Embryonic facial prominence (tissue), 1 donor: ENCODE results near the gene PRIMPOL.
"Not testable (repeated sequence)": the region's sequence is repeated elsewhere in the genome, so short reads cannot be mapped to it uniquely, and the experiment has no call there.

Experiments used
- DNase-seq: peaks from one replicate; pipeline ENCODE4 v3.0.0-alpha.2; 2016; ENCODE audit errors: extremely low spot score

PRIMPOL gene

DNA sequence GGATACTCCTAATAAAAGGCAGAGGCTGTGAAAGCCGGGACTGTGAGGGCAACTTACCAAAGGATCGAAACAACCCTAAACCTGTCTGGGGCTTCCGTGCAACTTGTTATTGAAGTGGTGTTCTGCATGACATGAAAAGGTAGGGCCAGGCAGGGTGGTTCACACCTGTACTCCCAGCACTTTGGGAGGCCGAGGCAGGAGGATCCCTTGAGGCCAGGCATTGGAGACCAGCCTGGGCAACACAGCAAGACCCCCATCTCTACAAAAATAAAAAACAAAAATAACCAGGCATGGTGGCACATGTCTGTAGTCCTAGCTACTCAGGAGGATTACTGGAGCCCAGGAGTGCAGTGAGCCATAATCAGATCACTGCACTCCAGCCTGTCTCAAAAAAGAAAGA is 12.6 kb upstream of the PRIMPOL start:
- DNase-seq = no peak

DNA sequence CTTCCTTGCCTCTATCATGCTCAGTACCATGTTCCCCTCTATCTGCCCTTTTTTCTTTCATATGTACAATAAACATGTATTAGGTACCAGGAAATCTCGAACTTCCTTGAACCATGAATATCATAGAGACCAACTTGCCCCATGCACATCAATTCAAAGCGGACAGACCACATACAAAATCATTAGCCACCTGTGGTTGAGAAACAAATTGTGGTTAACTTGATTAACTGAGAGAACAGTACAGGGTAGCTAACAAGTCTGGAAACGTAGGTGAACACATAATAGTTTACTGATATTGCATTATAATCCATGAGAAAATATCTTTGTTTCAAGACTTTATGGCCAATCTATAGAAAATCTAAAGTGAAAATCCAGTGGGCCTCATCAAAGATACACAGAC is 8.5 kb upstream of the PRIMPOL start:
- DNase-seq = no peak

DNA sequence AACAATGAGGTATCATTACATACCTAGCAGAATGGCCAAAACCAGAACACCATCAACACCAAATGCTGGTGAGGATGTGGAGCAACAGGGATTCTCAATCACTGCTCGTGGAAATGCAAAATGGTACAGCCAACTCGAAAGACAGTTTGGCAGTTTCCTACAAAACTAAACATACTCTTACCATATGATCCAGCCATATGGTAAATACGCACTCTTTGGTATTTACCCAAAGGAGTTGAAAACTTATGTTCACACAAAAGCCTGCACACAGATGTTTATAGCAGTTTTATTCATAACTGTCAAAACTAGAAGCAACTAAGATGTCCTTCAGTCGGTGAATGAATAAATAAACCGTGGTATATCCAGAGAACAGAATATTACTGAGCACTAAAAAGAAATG is 8.1 kb upstream of the PRIMPOL start:
- DNase-seq = no peak

DNA sequence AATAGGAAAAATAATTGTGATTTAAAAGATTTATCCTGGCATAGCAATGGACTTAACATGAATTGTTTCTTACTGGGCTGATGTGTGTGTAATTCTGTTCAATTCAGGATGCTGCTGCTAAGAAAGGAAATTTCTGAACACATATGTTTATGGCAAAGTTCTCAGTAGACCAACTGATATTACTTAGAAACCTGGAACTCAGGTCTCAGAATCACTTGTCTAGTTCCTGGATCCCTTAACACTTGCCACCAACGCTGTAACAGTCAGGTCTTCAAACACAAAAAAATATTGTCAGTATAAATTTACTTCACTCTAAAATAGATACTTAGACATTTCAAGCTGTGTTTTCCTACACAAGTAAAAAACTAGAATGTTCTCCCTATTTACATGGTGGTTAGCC is 5.8 kb upstream of the PRIMPOL start:
- DNase-seq = no peak

DNA sequence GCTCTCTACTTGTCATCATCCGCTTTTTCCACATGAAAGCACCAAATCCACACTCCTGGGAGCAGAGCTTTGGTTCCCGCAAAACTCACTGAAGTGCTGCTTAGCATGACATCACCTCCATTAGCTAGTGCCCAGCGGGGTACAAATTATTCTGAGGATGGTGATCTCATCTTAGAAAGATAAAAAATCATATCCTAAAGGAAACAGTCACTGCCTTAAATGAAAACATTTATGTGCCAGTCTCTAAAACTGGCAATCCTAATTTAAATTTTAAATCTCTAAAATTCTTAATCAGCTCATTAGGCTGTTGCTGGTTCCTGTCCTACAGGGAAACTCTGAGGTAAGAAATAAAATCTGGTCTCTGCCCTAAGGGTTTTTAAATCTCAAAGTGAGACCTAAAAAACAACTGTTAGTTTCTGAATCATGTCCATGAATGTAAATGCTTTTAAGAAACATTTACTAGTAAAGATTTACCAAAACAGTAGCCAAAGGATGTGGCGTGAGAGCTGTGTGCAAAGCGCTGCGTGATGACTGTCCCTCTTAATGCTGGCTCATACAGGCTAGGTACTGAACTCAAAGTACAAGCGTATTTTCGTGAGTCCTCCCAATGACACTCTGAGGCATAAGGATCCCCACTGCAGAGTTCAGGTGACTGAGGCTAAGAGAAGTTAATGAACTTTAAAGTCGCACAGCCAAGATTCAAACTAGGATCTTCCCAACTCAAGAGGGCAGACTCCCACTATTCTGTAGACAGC is 4.8 kb upstream of the PRIMPOL start:
- no peak for DNase-seq

DNA sequence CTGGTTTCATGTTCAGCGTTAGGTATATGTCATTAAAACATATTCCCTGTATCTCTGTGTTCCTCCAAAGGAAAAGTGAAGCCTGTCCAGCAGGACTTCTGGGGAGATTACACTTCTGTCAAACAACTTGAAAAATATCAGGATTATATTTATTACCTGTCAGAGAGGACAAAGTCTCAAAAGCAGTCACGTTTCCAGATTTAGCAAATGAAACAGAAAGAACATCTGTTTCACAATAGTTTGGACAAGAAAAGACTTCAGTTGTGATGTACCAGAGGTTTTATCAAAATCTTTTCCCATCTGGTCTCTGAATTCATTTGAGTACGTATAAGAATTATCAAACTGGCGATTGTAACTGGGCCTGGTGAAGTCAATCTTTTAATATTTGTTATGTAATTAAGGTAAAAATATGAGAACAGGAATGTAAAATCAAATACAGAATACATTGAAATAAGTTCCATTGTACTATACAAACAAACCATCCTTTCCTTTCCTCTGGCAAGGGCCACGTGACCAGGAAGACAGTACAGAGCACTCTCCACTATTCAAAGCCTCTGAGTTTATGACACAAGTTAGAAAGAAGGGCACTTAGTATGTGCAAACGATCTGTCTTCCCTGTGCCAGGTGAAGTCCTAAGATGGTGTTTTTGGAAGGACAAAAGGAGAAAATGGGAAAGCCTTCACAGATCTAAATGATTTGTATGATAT is 3.5 kb upstream of the PRIMPOL start:
- DNase-seq = no peak

DNA sequence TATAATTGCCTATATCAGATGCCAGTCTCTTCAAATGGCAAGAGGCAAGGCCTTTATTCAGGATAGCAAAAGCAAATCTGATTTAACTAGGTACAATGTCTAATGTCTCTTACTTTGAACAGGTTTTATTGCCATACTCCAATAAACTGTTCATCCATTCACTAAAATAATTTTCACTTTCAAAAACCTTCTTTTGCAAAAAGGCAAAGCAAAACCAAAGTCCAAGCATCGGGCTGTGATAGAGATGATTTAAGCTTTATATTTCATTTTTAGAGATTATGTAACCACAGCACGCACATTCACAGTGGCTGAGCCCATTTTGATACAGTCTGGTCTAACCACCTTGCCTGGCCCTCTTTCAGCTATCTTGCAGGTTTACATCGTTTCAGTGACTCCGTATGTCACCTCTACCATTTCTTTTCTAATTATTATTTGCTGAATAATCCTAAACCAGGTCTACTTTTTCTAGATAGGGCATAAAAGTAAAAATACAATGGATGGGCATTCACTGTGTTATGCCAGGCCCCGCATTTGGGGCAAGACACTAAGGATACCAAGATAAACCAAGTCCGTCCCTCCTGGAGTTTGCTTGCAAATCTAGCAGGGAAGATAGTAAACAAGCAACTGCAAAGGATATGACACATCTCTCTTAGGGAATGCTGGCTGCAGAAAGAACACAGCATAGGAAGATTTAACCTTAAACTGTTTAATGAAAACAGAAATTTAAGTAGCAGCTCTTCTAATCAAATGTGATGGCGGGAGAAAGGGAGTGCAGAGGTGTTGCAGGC is 2.1 kb upstream of the PRIMPOL start:
- no peak for DNase-seq

DNA sequence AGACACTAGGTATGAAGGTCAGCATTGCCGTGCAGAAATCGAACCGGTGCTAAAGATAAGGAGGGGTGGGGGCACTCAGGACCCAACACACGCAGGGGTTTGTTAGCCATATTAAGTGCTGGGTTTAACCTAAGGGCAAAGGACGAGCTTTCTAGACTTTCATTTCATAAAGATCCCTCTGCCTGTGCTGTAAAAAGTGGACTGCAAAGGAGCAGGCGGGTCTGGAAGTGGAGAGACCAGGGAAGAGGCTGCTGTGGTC is 1.6 kb upstream of the PRIMPOL start:
- DNase-seq = no peak

DNA sequence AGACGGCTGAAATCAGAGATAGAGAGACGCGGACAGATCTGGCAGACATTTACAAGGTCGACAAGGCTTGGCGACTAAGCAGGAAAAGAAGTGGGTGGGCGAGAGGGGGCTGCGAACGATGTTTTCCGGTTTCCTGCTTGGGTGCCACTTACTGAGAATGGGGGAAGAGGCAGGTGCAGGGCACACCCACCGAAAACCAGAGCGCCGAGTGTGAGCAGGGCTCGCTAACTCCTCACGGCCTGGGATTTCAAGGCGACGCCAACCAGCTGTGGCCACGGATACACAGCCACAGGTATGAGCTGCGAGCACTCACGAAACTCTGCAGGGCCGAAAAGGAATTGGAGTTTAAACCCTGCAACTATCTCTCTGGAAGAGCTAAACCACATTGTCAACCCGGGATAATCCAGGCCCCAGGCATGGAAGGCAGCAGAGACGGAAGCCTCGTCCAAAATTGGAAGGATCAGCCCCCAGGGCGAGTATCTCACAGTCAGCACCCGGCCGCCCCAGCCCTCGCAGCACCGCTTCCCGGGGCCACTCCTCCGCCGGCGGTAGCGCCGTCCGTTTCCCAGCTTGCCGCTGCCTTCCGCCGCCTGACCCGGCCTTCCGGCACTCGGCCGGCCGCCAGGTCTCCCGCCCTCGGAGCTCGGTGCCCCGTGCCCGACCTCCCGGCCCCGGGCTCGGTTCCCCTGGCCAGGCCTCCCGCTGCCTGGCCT is 1.1 kb upstream of the PRIMPOL start:
- DNase-seq = no peak

DNA sequence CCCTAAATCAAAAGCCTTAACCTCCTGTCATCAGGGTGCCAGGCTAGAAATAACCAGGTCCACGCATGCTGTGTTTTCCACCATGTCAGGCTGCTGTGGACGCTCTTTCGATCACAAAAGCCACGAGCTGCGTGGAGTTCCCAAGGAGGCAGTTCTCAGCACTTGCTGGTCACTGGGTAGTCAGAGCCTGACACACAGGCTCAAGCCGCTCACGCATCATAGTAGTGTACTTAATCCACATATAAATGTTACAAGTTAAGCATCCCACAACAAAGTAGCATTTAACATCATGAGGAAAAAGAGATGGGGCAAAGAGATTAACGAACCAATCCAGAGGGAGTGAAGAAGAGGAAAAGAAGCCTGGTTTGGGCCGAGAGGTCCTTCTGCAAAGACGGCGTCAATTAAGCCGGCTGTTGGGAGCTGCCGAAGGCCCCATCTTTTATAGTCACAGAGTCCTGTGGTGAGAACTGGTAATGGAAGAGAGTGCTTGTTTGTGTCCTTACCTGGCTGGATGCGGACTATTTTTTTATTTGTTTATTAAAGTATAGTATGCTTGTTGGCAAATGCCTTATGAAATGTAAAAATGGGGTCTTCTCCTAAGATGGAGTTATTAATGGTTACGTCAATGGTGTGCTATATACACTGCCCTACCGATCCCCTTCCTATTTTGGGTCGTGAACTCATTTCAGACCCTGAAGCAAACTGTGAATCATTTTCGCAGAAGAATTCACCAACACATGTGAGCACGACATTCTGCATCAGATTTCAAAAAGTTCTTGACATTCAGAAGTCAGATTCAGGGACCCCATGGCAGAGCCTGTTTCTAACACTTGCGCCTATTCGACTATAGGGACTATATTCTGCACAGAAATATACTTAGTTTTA is 675 bp downstream of the PRIMPOL start:
- DNase-seq = no peak

DNA sequence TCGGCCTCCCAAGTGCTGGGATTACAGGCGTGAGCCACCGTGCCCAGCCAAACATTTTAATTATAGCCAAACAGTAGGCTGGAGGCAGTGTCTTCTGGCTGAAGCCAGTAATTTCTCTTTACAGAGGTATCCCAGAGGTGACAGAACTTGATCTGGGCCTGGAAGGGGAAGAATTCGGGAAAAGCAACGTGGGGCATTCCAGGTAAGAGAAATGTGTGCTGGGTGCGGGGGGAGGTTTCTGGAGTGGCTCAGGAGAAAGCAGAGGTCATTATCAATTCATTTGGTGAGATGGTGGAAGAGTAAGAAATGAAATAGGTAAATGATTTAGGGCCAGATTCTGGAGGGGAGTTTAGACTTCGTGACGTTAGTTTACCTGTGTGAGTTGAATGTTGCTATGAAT is 2.4 kb downstream of the PRIMPOL start:
- no peak for DNase-seq

DNA sequence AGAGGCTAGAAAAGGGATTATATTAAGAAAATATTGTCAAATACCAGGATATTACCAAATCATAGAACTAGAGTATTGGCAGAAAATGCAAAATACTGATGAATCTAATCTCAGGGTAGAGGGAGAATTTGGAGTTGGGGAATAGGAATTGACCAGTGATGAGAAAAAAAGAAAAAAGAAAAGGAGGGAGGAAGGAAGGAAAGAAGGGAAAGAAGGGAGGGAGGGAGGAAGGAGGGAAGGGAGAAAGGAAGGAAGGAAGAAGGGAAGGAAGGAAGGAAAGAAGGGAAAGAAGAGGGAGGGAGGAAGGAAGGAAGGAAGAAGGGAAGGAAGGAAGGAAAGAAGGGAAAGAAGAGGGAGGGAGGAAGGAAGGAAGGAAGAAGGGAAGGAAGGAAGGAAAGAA is 3.1 kb downstream of the PRIMPOL start:
- DNase-seq = not testable (repeated sequence)

DNA sequence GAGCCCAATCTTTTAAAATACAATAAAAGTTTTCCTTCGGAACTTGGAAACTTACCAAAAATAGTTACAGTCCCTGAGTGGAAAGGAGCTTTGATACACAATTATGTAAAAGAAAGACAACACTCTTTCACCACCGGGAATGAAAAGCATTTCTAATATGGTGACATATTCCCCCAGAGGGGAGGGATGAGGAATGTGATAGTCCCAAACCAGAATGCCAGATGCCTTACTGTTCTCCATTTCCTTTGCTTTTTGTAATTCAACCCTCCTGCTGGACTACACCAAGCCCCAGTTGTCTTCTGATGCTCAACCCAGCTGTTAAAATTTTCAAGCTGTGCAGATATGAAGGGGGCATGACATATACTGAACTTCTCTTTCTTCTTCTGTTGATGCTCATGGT is 4.1 kb downstream of the PRIMPOL start:
- DNase-seq = no peak

DNA sequence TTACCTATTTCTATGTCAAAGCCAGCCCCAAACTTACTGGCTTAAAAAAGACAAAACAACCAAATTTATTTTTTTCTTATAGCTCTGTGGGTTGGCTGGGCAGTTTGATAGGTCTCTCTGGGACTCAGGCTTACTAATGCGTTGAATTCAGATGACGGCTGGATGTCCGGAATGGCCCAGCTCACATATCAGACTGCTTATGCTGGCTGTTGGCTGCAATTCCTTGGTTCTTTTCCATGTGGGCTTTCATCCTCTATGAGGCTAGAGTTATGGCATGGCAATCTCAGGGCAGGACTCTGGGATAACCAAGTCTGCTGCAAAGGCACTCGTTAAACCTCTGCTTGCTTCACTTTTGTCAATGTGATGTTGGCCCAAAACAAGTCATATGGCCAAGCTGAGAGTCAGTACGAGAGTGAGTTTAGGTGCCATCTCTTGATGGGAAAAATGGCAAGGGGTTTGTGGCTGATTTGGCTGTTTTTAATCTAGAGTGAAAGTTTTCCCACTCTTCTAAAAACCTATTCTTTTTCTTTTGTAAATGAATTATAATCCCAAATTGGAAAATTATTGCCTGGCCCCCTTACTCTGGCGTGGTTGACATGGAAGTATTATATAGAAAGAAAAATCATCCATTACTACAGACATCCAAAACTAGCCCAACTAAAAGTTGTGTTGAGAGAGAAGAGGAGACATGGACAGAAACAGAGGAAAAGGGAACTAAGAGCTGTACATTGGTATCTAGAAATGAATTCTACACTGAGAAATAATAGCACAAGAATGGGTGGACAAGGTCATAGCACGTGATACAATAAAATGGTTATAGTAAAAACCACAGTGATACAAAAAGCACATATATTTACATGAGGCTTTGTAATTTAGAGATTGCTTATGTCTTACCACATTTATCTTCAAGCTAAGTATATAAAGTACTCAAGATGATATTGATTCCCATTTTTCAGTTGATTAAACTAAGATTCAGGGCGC is 6.6 kb downstream of the PRIMPOL start:
- no peak for DNase-seq

DNA sequence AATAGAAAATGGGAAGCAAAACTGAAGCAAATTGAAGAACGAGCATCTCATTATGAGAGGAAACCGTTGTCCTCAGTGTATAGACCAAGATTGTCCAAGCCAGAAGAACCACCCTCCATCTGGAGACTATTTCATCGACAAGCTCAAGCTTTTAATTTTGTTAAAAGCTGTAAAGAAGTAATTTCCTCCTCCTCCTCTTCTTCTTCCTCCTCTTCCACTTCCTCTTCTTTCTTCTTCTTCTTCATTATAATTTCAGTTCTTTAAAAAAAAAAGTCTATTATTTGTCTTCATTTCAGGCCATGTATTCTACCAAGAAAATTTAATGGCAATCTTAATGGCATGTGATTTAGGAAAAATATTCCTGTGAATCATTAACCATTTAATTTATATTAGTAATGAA is 7.6 kb downstream of the PRIMPOL start:
- DNase-seq = no peak

DNA sequence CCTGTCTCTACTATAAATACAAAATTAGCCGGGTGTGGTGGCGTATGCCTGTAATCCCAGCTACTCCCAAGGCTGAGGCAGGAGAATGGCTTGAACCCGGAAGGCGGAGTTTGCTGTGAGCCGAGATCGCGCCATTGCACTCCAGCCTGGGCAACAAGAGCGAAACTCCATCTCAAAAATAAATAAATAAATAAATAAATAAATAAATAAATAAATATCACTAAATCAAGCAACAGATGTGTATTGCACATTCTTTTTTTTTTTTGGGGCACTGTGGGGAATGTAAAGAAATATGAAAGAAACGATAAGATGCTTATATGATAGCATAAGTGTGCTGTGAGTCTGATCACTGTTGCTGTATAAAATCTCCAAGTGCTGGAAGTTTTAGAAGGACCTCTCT is 8.3 kb downstream of the PRIMPOL start:
- DNase-seq = not testable (repeated sequence)

DNA sequence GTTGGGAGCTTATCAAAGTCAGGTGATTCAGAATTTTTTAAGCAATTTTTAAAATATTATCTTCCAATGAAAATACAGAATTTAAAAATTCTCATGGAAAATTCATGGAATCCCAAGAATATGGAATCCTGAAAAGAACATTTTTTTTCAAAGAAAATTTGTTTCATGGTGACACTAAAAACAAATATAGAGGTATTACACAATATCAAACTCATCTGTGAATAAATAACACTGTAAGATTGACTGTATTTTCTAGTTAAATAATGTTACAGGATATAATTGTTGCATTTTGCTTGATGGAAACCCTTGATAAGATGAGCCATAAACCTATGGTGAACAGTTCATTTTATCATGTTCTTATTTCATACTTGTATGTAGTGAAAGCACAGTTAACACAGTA is 11.4 kb downstream of the PRIMPOL start:
- no peak for DNase-seq

DNA sequence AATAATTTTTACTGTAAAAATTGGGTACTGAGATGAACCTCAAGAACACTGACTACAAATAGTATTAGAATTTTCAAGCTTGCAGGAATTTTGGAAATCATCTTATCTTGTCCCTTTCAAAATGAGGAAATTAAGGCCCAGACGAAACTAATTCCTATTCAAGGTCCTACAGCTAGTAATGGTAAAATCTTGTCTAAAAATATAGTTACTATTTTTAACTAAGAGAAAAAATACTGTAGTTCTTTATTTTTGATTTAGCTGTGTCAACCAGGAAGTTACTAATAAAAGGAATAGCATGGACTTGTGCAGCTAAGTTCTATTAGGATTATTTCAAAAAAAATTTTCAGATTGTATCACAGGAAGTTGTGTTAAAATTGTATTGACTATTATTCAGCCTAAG is 12.7 kb downstream of the PRIMPOL start:
- DNase-seq = no peak

DNA sequence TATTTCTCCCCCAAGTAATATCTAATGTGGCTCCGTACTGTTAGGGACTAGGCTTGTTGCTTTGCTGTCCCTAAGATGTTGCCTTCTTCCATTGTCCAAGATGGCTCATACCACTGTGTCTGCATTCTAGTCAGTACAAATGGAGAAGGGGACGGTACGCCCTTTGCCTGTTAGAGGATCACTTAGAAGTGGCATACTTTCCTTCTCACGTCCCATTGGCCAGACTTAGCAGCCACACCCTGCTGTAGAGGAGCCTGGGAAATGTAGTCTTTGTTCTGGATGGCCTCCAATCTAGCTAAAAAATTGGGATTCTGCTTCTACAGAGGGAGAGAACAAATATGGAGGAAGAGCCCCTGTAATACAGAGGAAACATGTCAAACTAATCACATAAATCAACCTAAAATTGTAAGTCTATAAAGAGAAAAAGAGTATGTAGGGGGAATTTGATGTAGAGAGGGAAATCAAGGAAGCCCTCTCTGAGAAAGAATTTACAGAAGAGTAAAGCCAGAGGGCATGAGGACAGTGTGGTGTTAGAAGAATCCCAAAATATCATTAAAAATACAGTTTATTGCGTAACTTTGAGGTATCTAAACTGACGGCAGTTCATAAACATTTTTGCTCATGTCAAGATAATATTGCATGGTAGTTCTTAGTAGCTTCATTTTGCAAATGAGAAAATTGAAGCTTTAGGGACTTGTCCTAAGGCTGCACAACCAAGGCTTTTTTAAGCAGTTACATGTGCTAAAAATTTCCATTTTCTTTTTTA is 15.1 kb downstream of the PRIMPOL start:
- DNase-seq = no peak
